GM19324 (cell line): ENCODE measurements around the gene ANKRD42.
"Not testable (repeated sequence)": the region's sequence is repeated elsewhere in the genome, so short reads cannot be mapped to it uniquely, and the experiment has no call there.

Source experiments
- ATAC-seq: cut with Tn5 transposase; IDR thresholded peaks from one replicate; pipeline ENCODE4 v1.9.1; 2021; ENCODE audit warnings: mild to moderate bottlenecking, moderate library complexity; ENCODE audit not compliant: unreplicated experiment, low FRiP score

The ANKRD42 gene

DNA sequence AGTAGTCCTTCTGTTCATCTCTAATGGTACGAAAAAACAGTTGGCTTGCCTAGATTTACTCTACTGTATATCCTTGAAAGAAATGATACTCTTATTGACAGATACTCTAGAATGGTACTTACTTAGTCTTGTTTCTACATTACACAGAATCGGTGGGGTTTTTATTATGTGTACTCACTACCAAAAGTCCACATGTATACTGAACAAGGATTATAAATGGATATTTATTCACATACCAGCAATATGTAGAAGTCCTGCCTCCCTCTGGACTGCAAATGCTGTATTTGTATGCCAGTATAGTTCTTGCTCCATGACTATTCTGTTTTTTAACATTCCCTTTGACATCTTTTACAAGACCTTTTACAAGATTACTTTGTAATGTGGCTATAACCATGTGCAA, 22.6 kb upstream of the ANKRD42 start:
- ATAC-seq = no peak

DNA sequence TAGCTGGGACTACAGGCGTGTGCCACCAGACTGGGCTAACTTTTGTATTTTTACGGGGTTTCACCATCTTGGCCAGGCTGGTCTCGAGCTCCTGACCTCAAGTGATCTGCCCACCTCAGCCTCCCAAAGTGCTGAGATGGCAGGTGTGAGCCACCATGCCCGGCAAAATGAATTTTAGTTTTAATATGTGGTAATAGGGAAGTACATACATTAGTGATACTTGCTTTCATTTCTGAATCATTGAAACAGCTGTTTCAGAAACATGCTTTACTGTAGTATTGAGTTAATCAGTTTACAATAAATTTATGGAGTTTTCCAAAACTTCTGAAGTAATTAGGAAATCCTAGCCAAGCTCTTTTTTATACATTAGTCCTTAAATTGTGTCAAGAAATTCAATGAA, 21.0 kb upstream of the ANKRD42 start:
- ATAC-seq = no peak

DNA sequence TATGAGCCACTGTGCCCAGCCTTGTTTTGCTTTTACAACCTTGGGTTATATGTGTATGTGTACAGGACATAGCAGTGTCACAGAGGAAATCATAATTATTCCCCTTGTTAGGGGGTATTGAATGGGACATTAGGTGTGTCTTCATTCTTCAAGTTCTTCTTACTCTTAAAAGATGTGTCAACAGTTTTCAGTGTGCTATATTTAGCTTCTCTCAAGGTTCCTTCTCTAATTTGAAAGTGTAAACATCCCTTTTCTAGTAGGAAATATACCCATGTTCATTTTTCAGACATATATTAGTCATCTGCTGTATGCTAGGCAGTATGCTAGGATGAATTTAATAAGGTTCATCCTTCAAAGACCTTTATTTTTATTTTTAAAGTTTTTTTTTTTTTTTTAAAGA, 19.5 kb upstream of the ANKRD42 start:
- ATAC-seq = peak; percentile 49

DNA sequence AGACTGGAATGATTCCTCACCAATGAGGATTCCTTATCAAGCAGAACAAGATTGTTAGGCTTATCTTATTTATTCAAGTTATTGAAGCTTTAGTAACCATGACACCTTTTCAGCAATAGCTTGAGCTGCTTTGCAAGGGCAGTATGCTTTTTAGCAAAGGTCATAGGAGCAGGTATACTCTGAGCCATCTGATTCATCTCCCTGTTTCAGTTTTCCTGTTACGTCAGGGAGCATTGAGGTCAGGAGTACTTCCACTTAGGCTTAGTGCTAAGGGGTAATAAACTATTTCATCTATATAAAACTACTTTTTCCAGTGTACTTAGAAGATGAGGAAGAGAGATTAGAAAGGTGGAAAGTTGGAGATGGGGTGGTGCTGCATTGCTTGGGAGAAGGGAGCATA, 17.7 kb upstream of the ANKRD42 start:
- ATAC-seq = no peak

DNA sequence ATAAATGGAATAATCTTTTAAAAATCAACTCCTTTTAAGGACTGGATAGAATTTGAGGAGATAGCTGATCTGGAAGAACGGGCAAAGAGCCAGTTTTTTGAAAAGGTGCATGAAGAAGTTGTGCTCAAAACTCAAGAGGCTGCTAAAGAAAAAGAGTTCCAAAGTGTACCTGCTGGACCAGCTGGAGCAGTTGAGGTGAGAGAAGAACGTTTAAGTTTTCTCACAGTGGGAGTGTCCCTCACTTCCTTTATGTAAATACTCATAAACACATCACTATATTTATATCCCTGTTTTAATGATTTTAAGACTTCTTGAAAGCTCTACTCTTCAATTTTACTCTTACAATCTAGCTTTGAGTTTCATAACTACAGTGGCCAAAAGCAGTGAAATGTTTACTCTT, 11.7 kb upstream of the ANKRD42 start:
- no peak for ATAC-seq

DNA sequence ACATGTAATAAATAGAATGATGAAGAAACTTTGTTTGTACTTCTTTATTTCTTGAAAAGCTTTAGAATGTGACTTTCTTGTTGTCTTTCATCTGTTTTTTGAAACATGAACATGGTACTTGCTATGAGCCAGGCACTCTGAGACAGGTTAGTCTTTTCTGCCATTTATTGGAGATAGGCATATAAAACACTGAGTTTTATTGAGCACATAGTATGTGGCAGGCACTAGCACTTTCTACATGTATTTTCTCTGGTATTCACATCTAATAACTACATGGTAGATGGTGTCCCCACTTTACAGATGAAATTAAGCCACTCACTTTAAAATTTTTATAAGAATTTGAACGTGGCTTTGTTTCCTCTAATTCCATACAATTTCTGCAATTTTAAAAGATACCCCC, 7.7 kb upstream of the ANKRD42 start:
- no peak for ATAC-seq

DNA sequence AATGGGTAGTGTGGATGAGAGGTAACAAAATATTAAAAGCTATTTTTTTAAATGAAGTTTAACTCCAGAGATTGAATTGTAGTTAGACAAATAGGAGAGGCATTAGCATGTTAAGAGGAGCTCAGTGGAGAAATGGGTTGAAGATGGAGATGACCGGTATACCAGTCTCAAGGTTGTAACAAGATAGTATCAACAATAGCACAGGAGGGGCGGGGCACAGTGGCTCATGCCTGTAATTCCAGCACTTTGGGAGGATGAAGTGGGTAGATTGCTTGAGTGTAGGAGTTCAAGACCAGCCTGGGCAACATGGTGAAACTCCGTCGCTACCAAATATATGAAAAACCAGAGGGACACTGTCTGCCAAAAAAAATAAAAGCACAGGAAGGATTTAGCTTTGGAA, 6.0 kb upstream of the ANKRD42 start:
- no peak for ATAC-seq

DNA sequence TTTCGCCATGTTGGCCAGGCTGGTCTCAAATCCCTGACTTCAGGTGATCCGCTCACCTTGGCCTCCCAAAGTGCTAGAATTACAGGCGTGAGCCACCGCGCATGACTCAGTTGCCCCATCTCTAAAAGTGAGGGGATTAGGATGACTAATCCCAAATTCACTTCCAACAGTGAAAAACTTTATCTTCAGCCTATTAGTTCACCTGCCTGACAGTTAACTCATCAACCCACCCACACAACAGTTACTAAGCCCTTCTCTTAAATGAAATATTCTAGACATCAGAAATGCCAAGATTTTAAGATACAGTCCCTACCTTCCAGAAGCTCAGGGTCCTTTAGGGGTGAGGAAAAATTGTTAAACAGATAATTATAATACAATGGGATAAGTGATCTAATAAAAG, 2.0 kb upstream of the ANKRD42 start:
- no peak for ATAC-seq

DNA sequence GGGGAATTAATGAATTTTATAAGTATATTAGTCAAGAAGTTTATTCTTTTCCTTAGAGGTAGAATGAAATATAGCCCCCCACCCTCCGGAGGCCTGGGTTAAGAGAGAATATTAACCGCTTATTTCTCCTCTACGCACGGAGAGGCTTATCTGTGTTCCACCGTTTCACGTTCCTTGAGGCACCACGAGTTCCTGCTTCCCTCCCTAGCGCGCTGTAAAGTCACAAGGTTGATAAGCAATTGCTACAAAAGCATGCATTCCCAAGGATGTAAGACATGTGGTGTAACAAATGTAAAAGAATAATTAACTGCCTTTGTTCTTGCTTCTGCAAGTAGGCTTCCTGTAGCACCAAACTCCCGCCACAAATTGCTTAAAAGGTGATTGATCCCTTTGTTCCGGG, 1.5 kb upstream of the ANKRD42 start:
- no peak for ATAC-seq

DNA sequence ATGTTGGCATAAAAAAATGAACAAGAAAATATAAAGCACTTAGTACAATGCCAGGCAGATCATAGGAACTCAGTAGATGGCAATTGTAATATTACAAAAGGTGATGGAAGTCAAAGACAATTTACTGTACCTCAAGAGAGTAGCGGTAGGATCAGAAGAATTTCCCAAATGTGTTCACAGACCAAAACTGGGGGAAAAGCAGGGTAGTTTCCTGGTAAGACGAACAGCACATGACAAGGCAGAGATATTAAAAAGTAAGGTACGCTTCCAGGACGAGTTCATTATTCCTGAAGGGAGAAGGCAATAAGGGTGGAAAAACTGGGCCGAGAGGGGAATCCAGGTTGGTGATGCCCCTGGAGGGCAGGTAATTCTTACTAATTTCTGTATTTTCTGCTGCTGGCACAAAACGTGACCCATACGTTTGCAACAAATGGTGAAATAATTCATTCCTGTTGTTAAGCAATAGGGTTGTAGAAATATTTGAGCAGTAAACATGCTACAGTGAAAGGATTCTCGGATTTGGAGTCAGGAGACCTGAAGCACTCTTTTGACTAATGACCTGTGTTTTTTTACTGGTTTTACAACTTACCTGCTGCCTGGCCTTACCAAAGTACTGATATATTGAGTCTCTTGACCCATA, 786 bp upstream of the ANKRD42 start:
- ATAC-seq = no peak

DNA sequence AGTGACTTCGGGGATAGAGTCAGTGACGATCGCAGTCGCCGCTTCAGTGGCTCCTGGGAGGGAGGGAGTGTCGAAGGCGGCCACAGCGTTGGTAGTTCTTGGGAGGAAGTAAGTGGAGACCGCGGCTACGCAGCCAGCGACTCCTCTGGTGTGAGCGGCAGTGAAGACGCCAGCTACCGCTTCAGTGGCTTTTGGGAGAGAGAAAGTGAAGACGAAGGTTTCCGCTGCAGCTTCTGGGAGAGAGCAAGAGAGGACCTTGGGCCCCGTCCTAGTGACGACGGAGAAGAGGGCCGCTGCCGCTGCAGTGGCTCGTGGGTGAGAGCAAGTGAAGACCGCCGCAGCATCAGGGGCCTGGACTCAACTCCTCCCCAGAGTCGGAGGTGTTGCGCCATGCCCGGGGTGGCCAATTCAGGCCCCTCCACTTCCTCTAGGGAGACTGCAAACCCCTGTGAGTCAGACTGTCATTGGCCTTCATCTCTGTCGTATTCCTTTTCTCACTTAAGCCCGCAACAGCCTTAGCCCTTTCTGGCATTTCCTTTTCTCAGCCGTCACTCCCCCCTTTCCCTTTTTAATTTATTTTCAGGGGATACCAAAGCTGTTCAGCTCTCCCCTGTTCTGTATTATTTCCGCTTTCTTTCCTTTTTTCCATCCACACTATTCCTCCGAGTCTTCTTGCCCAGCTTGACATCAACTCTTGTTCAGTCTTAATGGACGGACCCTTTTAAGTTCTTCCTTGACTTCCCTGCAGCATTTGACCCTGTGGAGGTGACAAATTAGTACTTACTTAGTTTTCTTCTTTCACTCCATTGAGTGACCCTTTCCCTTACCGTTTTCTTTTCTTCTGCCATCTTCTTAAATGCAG, 1.0 kb downstream of the ANKRD42 start:
- peak; percentile 59 for ATAC-seq

DNA sequence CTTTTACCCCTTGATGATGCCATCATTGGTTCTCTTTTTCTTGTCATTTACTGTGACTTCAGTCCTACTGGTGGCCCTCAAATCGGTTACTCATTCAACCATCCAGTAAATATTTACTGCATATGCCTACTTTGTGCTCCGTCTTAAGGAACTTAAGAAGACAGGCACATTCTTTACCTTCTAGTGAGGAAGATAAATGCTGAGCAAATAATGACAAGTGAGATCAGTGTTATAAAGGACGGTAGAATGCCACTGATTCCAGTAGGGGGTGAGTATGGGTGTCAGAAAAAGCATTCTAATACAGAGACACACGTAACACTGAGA, 1.6 kb downstream of the ANKRD42 start:
- no peak for ATAC-seq

DNA sequence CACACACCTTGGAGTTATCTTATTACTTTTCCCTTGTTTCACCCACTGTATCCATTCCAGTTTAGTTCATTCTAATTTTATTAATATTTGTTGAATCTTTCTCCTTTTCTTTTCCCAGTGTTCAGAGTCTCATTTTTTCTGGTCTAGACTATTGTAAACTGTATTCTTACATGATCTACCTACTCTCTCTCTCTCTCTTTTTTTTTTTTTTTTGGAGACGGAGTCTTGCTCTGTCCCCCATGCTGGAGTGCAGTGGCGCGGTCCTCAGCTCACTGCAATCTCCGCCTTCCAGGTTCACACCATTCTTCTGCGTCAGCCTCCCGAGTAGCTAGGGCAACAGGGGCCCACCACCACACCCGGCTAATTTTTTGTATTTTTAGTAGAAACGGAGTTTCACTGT, 2.1 kb downstream of the ANKRD42 start:
- ATAC-seq = no peak

DNA sequence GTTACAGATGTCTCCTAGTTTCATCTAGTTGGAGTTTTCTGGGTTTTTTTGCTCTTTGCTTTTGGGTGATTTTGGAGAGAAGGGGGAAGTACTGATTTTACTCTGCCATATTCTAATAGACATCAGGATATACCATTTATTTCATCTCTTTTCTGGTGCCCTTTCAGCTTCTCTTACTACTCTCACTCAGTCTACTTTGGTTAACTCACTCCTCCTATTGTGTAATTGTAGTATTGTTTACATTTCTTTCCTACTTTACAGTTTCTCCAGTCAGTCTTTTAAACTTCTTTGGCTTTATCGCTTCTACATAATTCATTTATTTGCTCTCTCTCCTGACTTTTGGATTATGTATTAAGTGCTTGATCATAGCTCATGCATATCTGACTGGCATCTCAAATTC, 6.5 kb downstream of the ANKRD42 start:
- ATAC-seq = no peak

DNA sequence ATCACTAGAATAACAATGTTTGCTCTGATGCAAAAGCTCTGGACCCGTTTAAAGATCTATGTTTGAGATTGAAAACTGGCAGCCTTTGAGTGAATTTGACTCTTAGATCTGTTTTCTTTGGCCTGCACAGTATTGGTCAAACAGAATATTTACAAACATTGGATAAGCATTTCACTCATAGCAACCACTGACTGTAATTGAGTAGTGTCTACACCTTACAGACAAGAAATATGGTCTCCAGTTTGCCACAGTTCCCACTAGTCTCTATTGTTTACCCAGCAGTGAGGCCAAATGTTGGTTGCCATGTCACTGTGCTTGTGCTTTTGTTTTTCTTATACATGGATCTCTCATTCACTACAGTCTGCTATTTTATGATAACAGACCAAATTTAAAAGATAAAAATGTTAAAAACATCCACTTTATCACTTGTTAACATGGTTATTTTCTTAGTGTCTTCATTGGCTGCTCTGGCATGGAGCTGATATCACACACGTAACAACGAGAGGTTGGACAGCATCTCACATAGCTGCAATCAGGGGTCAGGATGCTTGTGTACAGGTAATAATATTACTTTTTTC, 12.2 kb downstream of the ANKRD42 start:
- ATAC-seq = no peak

DNA sequence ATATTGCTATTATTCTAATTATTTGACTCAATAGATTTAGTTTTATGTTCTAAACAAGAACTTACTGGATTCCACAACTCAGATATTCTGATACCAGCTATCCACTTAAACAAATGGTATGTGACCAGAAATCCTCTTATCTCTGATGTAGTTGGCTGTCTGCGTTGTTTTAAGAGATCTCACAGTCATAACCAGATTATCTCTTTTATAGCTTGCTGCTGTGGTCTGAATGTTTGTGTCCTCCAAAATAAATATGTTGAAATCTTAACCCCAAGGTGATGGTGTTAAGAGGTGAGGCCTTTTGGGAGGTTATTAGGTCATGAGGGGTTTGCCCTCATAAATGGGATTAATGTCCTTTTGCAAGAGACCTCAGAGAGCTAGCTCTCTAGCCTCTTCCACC, 12.7 kb downstream of the ANKRD42 start:
- no peak for ATAC-seq

DNA sequence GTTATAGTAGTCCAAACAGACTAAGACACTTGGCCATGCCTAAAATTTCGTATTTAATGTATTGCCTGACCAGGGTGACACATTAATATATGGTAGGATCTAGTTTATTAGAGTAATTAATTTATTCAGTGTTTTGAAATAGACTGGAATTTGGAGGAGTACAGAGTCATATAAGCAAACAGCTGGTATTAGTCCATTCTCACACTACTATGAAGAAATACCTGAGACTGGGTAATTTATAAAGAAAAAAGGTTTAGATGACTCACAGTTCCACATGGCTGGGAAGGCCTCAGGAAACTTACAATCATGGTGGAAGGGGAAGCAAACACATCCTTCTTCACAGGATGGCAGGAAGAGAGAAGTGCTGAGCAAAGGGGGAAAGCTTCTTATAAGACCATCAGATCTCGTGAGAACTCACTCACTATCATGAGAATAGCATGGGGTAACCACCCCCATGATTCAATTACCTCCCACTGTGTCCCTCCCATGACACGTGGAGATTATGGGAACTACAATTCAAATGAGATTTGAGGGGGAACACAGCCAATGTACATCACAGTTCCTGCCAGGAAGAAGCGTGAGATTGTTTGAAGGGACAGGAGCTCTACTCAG, 13.4 kb downstream of the ANKRD42 start:
- not testable (repeated sequence) for ATAC-seq

DNA sequence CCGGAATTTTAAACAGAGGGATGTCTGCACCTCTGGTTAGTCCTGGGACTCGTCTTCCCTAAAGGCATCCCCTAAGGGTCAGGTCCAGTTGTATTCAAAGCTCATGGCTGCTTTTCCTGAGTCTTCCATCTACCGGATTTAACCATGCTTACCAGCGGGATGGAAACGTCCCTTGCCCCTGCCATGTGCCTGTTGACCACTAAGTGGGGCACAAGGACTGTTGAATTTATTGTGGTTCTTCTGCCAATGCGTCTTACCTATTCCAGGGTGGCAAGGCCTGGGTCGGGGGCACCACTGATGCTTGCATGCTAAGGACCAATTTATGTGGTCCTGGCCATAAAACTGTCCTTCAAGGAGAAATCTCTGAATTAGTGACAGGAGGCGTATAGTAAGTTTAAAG, 25.6 kb downstream of the ANKRD42 start:
- ATAC-seq = no peak

DNA sequence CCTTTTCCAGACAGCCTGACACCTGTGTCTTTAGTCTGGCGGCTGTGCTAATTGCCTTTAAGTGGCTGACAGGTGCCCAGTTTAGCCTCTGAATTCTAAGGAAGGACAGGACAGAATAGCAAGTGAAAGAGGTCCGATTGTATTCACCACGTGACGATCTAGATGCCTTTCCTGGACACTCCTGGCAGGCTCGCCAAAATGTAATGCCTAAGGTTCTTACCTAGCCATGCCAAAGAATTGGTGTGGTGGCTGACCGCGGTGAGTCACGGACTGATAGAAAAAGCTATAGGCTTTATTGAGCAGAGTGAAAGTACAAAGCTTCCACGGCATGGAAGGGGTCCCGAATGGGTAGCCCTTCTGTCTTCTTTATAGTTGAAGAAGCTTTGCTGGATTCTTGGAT, 26.7 kb downstream of the ANKRD42 start:
- ATAC-seq = no peak

DNA sequence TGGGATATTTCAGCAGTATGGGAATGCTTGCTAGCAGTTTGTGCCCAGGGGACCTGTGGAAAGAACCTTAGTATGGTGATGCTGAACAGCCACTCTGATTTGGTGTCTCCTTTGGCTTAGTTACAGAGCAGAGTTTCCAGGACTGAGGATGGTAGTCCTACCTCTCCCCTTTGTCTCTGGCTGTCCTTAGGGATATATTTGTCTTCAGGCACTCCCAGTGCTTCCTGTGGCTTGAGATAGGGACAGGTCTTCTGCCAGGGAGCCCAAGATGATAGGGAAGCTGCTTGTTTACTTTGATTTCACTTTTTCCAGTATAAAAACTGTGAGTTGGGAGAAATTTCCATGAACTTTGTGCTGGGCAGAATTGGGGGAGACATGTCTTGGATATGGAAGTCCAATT, 28.2 kb downstream of the ANKRD42 start:
- no peak for ATAC-seq

DNA sequence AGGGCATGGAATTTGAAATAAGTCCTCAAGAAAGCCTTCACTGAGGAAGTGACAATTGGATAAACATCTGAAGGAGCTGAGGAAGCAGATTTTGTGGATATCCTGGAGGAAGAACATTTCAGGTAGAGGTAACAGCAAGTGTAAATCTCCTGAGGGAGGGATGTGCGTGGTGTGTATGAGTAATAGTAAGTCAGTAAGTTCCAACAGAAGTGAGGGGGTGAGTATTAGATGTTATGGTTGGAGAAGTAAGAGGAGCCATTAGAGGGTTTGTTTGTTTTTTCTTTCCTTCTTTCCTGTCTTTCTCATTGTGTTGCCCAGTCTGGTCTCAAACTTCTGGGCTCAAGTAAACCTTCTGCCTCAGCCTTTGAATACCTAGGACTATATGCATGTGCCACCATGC, 29.0 kb downstream of the ANKRD42 start:
- no peak for ATAC-seq

DNA sequence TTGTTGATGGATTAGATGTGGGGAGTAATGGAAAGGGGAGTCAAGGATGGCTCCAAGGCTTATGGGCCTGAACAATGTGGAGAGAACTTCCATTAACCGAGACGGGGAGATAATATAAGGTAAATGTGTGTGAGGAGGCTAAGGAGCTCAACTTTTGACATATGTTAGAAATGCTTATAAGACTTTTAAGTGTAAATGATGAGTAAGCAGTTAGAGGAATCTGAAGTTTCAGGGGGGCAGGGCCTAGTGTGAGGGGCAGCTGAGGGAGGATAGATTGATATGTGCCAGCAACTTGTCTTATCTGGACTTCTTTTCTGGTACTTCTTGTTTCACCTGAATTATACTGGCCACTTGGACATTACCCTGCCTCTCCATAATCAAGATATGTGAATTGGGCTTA, 29.9 kb downstream of the ANKRD42 start:
- no peak for ATAC-seq
